ENCODE measurements around the gene RASA3.

The RASA3 gene

GRCh38 chr13:114067886-114068651 lies 64.4 kb downstream of the RASA3 start:
- DNase-seq (ENCODE audit: low spot score) = peak; percentile 43

GRCh38 chr13:114067381-114067885 lies 65.0 kb downstream of the RASA3 start:
- DNase-seq (ENCODE audit: low spot score) = peak; percentile 36

- no peak for DNase-seq (ENCODE audit: low spot score)
These were observed 65.5 kb downstream of the RASA3 start for GRCh38 chr13:114066956-114067355.

GRCh38 chr13:114065926-114066774 lies 66.3 kb downstream of the RASA3 start:
- no peak for DNase-seq (ENCODE audit: low spot score)

GRCh38 chr13:114065141-114065925 lies 67.1 kb downstream of the RASA3 start:
- DNase-seq (ENCODE audit: low spot score) = peak; percentile 83

GRCh38 chr13:114064450-114065140 lies 67.8 kb downstream of the RASA3 start:
- DNase-seq (ENCODE audit: low spot score) = no peak

- no peak for DNase-seq (ENCODE audit: low spot score)
These were observed 68.6 kb downstream of the RASA3 start for GRCh38 chr13:114063545-114064449.

GRCh38 chr13:114062754-114063153 lies 69.7 kb downstream of the RASA3 start:
- DNase-seq (ENCODE audit: low spot score) = no peak

- DNase-seq (ENCODE audit: low spot score) = no peak
These were observed 70.1 kb downstream of the RASA3 start for GRCh38 chr13:114062341-114062740.

- no peak for DNase-seq (ENCODE audit: low spot score)
These were observed 70.7 kb downstream of the RASA3 start for GRCh38 chr13:114061744-114062143.

GRCh38 chr13:114061047-114061446 lies 71.4 kb downstream of the RASA3 start:
- no peak for DNase-seq (ENCODE audit: low spot score)

GRCh38 chr13:114059946-114060860 lies 72.2 kb downstream of the RASA3 start:
- no peak for DNase-seq (ENCODE audit: low spot score)

GRCh38 chr13:114059428-114059827 lies 73.0 kb downstream of the RASA3 start:
- no peak for DNase-seq (ENCODE audit: low spot score)

GRCh38 chr13:114058051-114058867 lies 74.2 kb downstream of the RASA3 start:
- no peak for DNase-seq (ENCODE audit: low spot score)

GRCh38 chr13:114057166-114058050 lies 75.0 kb downstream of the RASA3 start:
- no peak for DNase-seq (ENCODE audit: low spot score)

- no peak for DNase-seq (ENCODE audit: low spot score)
These were observed 76.0 kb downstream of the RASA3 start for GRCh38 chr13:114056205-114057013.

- DNase-seq (ENCODE audit: low spot score) = no peak
These were observed 76.7 kb downstream of the RASA3 start for GRCh38 chr13:114055766-114056165.
